Measurements from ENCODE around the gene PLEKHA7.

PLEKHA7 gene

DNA sequence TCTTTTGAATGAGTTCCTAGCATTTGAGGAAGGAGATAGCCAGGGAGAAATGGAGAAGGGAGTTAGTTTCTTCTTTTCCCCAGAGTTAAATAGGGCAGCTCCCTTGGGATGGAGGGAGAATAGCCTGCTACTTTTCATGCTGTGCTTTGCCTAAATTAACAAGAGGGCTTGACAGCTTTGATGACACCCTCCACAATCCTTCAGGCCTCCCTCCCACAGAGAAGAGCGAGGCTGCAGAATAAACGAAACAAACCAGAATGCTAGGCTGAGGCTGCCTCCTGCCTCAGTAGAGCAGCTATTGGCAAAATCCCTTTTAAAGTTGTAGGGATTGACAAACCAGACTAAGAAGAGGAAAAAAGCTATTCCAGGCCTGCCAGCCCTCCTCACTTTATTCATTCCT lies 181.2 kb downstream of the PLEKHA7 start:
- DNase-seq = no peak

DNA sequence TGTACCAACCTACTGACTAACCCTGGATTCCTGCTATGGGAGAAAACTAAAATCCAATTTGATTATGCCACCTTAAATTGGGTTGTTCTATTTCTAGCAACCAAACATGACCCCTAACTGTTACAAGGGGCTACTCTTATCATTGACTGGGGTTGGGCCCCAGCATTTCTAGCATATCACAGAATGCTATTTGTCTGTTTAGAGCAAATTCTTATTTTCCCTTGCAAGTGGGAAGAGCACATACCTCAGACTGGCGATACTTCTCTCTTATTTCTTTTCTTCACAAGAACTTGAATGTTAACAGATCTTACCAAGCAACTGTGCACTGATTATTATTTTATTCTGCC lies 182.0 kb downstream of the PLEKHA7 start:
- DNase-seq = no peak

DNA sequence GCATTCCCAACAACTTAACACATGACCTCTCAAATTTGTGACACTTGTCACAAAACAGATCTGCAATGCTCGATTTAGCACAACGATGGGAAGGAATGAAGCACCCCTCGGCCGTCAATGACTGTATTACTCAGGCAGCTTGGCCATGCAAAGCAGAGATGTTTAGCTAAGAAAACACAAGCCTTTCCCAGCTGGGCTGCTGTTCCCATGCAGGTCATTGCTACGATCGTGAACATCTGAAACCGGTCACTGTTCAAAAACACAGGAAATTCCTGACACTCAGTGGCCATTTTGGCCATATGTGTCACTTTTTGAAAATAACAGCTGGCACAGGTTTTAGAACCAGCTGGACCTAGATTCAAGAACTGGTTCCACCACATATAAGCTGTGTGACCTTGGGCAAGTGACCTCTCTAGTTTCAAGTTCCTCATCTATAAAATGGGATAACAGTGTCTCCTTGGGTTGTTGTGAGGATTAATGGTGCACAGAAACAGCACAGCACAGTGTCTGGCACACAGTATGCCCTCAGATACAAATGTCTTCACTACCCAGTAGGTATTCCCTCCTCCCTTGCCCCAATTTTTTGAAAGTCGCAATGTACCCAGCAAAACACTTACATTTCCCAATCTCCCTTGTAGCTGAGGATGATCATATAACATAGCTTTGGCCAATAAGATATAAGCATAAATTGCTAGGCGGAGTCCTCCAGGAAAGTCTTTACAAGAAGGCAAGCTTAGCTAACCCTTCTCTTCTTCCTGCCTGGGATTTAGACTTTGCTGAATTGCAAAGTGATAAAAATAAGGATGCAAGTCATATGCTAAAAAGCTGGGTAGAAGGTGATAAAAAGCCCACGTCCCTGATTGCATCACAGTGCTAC lies 182.7 kb downstream of the PLEKHA7 start:
- DNase-seq = no peak

DNA sequence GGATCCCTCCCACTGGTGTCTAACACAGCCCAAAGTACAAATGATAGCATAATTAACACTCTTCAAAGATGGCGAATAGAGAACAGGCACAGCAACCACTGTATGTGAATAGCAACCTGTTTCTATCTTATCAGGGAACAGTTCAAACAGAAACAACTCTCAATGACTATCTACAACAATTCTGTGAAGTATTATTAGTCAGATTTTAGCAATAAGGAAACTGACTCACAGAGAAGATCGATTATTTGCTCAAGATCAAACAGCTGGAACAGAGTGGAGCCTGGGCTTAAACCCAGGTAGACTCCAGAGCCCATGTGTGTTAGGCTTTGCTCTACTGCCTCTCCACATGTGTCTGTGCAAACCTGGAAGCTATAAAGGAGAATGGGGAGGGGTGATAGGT lies 187.1 kb downstream of the PLEKHA7 start:
- DNase-seq = no peak

DNA sequence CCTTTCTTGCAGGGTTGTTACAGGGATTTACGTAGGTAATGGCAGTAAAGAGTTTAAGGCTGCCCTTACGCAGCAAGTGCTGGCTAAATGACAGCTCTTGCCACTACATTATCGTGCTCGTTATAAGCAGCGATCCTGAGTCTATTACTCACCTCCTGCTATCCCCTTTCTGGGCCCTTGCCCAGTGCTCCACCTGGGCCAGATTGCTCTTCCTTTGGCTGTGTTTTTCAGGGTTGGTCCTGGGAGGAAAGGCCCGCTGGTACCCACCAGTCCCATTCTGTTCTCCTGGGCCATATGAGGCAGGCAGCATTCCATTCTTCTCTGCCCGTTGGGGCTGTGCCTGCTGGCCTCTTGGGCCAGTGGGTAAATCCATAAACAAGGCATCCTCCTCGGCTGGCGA lies 188.2 kb downstream of the PLEKHA7 start:
- DNase-seq = no peak

DNA sequence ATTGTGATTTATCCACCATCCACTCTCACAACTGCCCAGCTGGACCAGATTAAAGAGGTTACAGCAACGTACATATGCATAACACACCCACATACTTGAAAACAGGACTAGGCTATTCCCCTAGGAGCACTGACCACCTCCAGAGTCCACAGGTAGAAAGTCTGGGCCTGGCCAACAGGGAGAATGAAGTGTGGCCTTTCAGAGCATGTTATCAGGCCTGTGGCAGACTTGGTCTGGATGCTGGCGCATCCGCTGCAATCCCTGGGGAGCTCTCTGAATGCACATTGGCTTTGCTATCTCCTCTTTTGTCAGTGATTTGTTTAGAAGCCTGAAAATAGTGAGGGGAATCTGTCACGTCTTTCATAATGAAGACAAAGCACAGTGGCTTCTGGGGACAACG lies 189.1 kb downstream of the PLEKHA7 start:
- no peak for DNase-seq

DNA sequence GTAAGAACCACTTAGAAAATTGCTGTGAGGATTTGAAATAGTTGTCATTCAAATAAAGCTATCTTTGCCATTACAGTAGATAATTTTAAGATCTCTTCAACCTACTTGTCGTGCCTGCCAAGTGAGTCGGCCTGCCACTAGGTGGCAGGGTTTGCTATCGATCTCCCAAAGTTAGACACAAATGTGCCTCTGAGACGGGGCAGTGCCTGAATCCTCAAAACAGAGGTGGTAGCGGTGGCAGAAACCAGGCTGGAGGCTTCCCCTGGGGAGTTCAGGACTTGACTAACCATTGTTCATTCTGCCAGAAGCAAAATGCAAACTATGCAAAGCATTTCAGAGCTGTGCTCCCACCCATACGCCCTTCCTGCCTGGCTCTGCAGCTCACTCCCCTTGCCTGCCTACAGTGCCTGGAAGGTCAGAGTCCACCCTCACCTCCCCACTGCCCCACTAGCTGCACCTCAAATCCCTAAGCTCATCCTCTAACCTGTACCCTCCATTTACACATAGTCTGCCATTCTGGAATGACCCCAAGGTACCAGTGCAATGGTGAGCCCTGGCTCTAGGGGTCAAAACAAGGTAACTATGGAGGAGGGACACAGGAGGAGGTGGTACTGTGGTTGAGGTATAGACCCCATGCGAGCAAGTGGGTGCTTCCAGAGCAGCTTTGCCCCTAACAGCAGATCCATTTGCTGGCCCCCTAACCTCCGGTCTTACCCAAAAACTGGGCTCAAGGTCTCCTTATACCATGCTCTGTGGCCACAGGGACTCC lies 193.7 kb downstream of the PLEKHA7 start:
- DNase-seq = peak; percentile 85

DNA sequence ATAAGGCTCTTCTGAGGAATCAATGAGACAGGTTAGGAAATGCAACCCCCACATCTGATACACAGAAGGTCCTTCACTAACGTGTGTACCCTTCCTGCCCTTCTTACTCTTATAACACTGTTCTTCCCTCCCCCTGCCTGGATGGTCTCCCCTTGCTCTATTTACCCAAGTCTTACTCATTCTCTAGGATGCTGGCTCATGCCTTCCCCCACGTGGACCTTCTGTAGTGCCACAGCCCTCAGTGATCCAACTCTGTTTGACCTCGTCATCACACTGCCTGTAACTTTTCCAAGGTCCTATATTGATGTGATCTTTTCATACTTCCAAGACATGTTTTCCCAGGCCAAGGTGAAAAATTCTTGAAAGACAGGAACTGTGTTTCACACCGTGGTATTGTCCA lies 195.9 kb downstream of the PLEKHA7 start:
- no peak for DNase-seq

DNA sequence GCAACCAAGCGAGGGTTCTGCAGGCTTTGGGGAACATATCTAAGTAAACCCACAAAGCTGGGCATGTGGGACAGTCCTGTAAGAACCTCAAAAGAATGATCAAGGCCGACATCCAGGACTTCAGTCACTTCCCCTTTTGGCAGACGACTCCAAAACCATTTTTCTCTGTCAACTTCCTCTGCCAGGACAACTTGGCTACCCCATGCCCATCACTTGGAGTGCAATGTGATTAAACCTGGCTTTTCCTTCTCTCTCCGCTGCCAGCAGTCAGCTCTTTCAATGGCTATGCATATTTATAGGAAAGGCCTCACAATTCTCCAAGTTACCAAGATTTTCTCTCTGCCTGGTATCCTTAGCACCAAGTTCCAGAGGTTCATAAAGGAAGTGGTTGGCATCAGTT lies 196.9 kb downstream of the PLEKHA7 start:
- DNase-seq = peak; percentile 10

DNA sequence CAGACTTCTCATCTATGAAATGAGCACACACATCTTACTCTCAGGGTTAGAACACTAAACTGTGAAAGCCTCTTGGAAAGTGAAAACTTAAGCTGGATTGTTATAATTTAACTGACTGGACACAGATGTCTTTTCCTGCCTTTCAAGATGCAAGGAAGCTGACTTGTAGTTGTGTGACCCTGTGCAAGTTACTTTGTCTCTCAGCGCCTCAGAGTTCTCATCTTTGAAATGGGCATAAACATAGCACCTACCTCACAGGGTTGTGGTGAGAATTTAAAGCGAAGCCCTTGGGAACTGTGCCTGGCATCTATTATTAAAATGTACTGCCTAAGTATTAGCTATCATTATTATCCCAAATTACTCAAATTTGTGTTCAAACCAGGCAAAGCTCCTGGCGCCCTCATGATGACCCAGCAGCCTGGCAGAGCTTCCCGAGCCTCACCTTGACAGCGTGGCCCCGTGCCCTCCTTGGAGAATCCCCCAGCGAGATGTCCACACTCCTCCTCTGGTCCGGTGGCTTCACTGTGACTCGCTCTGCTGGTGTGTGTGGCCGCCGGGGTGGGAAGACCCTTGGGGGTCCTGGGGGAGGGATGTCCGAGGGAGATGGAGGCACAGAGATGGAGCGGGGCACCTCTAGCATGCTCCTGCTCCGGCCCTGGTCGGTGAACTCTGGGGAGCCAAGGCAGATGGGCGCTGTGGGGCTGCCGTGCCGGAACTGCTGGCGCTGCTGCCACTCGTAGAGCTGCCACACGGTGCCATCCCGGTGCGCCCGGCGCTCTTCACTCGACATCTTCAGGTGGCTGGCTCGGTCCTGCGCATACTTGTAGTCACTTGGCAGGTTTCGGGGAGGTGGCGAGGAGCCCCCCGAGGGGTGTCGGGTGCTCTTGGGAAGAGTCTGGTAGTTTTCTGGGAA lies 197.6 kb downstream of the PLEKHA7 start:
- no peak for DNase-seq

DNA sequence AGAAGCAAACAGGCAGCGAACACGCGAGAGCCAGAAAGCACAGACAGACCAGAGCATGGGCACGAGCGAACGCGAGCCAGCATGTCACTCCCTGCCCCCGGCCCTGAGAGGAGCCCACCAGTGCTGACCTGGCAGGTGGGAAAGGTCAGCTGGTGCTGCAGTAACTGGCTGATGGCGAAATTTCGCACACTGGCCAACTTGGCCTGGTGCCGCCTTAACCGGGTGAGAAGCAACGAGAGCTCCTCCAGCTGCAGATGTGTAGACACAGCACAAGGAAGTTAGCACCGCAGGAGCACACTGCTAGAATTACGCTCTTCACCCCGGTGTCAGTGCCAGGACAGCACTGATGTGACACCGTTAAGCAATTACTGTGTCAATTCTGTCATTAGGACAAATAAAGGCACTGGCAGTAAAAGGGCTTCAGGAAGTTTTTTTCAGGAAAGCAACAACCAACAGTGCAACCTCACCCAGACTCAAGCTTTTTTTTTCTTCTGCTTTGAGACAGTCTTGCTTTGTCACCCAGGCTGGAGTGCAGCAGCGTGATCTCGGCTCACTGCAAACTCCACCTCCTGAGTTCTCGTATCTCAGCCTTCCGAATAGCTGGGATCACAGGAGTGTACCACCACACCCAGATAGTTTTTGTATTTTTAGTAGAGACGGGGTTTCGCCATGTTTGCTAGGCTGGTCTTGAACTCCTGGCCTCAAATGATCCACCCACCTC lies 199.0 kb downstream of the PLEKHA7 start:
- no peak for DNase-seq

DNA sequence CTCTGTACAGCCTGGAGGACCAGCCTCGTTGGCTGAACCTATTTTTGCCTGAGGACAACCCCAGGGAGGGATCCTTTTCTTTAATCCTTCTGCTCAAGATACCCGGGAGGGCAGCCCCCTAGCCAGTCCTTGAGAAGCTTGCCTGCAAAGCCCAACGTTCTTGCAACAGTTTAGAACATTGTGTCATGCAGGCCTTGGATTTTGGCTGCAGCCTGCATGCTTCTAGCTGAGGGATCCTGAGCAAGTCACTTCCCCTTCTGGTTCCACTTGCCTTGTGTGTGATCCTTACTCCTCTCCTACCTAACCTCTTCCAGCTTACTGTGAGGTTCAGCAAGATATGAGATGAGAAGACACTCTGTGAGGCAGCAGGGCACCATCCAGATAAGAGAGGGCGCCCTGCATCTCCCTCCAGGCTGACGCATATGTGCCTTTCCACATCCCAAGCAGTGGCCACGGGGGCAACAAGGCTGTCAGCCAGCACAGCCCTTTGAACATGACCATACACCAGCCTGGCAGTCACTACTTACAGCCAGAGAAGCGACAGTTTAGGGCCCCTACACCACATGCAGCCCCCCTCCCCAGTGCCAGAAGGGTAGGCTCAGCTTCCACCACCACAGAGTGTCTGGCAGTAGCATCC lies 199.7 kb downstream of the PLEKHA7 start:
- DNase-seq = peak; percentile 19

DNA sequence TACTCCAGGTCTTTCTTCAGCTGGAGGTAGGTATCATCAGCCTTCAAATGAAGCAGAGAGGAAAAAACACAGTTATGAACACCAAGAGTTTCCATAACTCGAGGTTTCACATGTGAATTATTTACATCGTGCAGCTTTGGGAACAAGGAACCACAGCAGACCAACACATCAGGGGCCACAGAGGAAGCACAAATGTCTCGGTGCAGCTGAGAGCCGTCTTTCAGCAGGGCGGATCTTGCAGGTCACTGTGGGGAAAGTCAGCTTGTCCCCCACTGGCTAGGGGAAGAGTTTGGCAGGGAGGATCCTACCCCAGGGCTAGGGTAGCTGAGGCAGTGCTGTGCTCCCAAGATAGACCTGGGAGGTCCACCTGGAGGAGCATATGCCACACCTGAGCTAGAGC lies 201.1 kb downstream of the PLEKHA7 start:
- DNase-seq = no peak

DNA sequence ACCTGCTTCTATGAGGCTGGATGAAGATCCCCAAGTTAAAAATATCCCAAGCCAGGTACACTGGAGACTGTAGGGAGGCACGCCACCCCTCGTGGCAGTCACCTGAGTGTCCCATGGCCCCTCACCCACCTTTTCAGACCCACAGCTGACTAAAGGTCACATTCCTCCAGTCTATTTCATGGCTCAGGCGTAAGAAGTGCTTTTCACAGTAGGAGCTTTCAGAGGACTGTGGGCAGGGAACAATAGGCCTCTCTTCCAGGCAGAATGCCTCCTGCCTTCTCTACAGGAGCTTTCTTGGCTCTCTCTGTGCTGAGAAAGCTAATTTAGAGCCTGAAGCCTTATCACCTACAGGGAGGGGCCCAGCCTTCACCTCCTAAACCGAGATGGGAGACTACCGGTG lies 201.9 kb downstream of the PLEKHA7 start:
- DNase-seq = no peak

DNA sequence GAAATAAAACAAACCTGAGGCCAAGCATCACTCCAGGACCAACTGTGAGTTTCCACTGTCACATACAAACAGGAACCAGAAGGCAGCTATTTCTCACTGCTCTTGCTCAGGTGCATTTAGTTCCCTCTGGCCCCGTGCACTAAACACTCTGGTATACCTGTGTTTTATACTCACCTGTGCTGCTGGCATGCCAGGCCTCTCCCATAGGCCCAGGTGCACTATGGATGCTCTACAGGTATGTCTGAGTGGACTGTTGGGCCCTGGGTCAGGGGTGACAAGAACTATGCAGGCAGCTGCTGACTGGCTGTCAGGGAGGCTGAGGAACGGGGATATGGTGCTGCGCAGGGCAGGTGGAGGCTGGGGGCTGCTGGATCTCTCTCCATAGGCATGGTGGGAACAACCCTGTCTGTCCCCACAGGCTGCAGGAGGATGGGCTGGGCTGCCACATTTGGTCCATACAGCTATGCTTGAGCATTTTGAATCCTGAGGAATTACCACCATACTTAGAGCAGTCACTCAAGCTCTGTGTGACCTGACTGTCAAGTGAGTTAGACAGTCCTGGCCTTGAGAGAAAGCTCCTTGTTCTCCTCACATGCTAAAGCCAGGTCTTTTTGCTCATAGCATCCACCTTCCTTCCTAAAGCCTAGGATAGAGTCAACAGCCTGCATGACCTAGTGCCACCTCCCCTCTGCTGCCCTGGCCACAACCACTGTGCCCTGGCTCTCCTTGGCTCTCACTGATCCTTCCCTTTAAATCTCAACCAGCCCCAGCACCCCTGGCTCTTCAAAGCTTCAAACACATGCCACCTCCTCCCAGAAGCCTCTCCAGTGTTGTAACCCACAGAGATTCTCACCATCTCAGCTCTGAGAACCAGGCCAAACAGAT lies 202.8 kb downstream of the PLEKHA7 start:
- no peak for DNase-seq

DNA sequence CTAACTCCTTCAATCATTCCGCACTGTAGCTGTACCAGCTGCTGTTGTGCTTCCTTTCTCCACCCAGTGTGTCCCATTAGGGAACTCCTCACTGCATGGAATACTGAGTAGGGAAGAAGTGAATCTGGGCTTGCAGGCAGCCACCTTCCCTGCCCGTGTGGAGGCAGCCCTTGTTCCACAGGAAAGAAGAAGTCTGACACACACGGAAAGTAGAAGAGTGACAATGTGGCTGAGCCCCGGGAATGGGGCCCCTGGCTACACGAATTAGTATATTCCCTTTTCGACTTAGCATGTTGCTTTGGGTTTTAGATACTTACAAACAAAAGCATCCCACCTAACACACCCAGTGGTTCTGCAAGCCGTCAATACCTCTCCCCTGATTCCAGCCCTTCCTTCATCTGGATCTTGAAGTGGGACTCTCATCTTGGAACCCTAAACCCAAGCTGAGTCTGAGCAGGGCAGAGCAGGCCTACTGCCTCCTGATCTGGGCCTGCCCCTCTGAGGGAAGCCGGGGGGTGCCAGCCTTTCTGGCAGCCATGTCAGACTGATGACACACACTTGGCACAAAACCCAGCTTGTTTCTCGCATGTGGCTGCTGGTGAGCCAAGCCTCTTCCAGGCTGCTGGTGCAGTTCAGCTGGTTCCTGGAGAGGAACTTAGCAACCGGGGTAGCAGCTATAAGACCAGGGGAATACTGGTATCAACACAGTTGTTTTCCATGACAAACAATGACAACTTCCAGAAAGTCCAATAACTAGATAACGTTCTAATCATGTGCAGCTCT lies 204.1 kb downstream of the PLEKHA7 start:
- DNase-seq = no peak

DNA sequence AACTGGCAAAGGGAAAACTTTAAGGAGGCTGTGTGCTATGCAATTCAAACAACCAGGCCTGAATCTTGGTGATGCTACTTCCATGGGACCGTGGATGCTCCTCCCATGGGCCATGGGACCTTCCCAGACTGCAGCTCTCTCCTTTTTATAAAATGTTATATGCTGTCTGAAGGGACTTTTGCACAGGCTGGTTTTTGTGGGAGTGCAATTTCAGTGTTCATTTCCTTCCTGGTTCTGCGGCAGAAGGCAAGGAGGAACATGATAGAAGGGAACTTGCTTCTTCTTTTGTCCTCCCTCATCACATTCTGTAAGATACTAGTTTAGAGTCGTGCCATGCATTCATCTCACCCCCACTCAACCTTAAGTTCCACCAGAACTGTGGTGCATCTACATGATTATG lies 206.9 kb downstream of the PLEKHA7 start:
- no peak for DNase-seq

DNA sequence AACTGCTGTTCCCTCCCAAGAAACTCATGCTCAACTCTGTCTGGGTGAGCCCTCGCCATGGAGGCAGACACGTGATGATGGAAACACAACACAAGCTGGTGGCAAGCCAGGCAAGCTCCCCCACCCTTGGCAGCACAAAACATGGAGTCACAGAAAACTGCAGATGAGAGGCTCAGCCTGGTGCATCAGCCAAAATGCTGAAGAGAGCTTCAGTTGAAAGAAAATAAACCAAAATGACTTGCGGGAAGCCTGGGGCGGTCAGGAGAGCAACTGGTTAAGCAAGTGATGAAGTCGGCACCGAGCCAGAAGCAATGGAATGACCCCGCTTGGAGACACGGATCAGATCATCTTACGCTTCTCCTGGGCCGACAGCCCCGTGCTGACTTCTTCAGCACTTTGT lies 207.4 kb downstream of the PLEKHA7 start:
- no peak for DNase-seq

DNA sequence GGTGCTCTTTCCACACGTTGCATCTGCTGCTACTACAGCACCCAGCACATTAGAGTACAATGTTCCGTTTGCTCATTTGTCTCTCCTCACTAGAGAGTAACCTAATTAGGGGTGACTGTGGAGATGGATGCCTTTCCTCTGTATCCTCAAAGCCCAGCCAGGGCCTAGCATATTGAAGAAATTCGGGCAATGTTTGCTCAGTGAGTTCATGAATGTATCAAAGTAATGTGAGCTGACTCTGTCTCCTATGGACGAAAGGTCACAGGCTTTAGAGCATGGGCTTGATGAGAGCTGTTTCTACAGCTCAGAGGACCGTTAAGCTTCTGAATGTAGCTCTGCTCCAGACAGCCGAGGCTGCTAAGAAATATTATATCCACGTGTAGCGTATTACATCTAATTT lies 208.3 kb downstream of the PLEKHA7 start:
- no peak for DNase-seq

Data from OCI-M1 (cell line).